HG03108 (cell line): Measurements from ENCODE around the gene MRPL49.

ENCODE experiments used
- ATAC-seq: cut with Tn5 transposase; IDR thresholded peaks from one replicate; pipeline ENCODE4 v1.9.1; 2021; ENCODE audit warnings: moderate library complexity; ENCODE audit not compliant: unreplicated experiment

The MRPL49 gene

GRCh38 chr11:65121865-65122696 is at the start of gene MRPL49, which contains the start of gene FAU:
MRPL49 (plus strand) TSS chr11:65122321; CDS start chr11:65122347, 26 bp downstream.
FAU (minus strand) TSS chr11:65122134; CDS start chr11:65121813, 321 bp downstream.
- peak; percentile 67 for ATAC-seq

- ATAC-seq = no peak
Observed at GRCh38 chr11:65072631-65072966, 49.5 kb upstream of the MRPL49 start.

DNA sequence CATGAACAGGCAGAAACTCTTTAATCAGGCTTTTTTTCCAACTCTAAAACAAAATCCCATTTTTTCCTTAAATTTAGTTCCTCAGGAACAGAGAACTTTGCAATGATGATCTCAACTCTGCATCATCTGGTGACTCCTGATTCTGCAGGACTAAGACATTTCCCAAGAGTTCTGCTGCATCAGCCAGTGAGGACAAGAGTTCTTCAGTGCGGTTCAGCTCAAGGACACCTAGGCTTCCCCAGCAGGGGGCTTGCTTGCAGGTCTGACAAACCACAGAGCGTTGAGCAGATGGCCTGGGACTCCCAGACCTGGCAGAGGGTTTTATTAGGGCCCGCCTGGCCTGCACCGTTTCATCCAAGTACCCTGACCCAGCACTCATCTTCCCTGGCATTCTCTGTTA is 44.7 kb upstream of the MRPL49 start:
- ATAC-seq = no peak

DNA sequence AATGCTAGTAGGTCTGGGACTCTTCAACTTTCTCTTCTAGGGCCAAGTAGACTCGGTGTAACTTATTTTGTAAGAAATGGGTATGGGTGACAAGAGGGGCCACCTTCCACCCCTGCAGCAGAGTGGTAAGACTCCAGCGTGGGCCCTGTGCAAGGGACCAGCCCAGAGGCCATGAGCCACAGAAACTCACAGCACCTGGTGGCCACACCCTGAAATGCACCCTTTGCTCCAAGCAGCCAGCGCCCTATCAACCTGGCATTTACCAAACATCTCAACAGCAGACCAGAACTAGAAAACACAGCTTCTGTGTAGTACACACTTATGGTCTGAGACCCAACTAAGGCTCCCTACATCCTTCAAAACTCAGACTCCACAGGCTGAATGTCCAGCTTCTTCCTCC is 44.0 kb upstream of the MRPL49 start:
- no peak for ATAC-seq

DNA sequence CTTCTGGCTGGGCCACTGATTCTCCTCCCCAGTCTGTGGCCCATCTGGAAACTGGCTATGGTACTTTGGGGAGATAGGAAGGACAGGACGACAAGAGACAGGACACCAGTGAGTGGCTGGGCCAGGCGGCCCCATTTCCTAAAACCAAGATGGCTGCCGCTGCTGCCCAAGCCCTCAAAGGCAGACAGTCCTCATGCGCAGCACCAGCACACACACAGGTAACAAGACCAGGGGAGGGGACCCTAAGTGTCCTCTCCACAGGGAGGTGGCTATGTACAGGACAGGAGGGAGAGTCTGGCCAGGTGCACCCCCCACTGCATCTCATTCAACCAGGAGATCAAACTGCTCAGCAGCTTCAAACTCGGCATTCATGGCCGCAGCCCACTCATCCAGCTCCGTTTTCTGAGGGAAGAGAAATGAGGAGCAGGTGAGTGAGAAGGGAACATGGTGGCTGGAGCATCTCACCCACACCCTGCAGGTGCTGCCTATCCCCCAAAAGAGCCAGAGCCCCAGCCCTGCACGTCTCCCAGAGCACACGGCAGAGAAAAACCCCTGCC is 43.3 kb upstream of the MRPL49 start:
- ATAC-seq = no peak

DNA sequence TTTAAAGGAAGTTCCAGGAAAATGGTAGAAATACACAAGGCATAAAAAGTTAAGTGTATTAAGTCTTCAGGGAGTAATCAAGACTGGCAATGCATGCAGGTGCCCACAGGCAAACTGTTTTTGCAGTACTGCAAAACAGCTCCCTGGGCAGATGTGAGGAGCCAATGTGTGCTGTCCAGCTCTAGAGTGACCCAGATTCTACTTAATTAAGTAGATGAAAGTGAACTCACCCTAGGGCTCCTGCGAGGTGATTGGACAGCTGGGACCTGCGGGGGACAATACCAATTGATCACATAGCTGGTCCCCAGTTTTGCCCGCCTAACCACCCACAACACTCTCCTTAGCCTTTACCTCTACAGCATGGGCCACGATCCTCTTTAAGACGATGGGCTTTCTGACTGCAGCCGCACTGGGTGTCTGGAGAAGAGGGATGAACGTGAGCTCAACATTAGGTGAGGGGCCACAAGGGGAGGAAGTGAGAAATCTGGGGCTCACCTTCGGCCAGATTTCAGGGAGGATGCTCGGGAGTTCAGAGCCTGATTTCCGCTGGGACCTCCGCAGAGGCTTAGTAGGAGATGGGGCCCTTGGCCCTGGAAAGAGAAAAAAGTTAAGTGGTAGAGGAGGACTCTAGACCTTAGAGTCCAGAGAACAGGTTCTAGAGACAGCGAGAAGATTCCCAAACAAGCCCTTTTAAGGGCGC is 38.8 kb upstream of the MRPL49 start:
- ATAC-seq = no peak

DNA sequence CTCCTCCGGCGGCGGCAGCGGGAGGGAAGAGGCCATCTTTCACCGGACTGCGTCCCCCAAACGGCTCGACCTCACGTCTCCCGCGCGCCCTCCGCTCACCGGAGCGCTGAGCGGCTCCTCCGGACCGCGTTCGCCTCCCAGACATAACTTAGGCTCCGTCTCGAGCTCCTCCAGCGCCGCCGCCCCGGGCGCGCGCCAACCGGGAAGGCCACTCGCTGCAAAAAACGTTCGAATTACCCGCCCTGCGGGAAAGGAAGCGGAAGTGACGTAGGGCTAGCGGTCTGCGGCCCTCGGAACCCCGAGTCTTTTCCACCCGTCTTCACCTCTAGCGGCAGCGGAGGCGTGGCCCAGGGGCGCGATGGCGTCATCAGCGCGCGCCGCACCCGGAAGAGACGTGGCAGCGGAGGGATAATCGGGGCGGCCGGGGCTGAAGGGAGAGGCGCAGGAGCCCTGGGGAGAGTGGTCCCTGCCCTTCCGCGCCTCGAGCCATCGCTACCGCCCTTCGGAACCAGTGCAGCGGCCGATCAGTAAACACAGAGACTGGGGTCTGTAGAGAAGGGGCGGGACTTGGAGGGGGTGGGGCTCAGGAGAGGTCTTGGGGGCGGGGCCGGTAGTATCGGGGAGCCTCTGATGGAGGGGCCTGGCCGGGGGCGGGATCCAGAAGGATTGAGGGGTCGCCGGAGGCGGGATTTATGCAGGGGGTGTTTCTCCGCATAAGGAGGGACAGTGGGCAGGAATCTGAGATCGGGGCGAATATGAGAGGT is 38.1 kb upstream of the MRPL49 start, which contains the start of the genes CDCA5 and ZFPL1:
Gene CDCA5 (minus strand): TSS at position 207 of the 764 bp plus-strand sequence. CDS start 62 bp downstream, at position 145.
Gene ZFPL1 (plus strand): TSS at position 389 of the 764 bp plus-strand sequence. CDS start 477 bp downstream, outside the sequence.
- peak; percentile 62 for ATAC-seq

- no peak for ATAC-seq
Observed at GRCh38 chr11:65084598-65085375, 37.3 kb upstream of the MRPL49 start.

DNA sequence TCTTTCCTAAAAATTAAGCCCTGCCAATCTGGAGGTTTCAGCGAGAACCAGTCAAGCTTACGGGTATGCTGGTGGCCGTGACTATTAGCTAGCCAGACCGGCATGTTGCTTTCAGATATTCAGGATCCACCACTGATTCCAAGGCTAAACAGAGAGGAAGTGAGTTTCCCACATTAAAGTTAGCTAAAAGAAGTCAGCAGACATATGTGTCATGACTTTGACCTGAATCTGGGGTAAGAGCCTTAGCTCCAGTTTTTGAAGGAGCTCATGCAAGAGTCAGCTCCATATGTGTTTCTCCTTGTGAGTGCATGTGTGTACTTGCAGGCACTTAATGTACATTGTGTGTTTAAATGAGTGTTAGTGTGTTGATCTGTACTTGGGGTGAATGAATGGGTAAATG is 36.7 kb upstream of the MRPL49 start:
- no peak for ATAC-seq

GRCh38 chr11:65086809-65087208 is 35.3 kb upstream of the MRPL49 start:
- no peak for ATAC-seq

DNA sequence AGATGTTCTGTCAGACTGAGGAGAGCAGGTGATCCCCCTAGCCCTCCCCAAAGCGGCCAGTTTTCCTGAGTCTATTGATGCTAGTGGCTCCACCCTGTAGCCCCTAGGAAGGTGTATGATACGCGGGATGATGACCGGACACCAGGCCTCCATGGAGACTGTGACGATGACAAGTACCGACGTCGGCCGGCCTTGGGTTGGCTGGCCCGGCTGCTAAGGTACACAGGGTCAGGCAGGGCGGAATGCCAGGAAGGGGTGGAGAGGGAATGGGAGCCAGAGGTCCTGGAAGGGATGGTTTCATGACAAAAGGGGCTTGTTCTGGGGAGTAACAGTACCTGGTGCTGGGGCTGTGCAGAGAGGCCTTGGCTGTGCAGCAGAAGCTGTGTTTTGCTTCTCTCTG is 34.9 kb upstream of the MRPL49 start:
- no peak for ATAC-seq

DNA sequence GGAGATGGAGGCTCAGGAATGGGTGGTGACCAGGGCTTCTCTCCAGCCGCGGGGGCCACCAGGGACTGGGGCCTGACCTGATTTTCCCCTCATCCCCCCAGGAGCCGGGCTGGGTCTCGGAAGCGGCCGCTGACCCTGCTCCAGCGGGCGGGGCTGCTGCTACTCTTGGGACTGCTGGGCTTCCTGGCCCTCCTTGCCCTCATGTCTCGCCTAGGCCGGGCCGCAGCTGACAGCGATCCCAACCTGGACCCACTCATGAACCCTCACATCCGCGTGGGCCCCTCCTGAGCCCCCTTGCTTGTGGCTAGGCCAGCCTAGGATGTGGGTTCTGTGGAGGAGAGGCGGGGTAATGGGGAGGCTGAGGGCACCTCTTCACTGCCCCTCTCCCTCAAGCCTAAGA is 34.3 kb upstream of the MRPL49 start:
- ATAC-seq = no peak

- ATAC-seq = no peak
Observed at GRCh38 chr11:65089621-65090020, 32.5 kb upstream of the MRPL49 start.

- ATAC-seq = no peak
Observed at GRCh38 chr11:65090628-65091027, 31.5 kb upstream of the MRPL49 start.

DNA sequence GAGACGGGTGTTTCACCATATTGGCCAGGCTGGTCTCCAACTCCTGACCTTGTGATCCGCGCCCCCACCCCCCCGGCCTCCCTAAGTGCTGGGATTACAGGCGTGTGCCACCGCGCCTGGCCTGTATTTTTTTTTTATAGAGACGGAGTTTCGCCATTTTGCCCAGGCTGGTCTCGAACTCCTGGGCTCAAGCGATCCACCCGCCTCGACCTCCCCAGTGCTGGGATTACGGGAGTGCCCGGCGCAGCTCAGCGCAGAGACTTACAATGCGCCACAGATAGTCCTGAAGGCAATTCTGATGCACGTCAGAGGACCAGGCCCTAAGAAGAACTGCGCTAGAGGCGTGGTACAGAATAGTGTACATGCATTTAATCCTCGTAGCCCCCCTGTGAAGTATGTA is 26.7 kb upstream of the MRPL49 start:
- no peak for ATAC-seq

DNA sequence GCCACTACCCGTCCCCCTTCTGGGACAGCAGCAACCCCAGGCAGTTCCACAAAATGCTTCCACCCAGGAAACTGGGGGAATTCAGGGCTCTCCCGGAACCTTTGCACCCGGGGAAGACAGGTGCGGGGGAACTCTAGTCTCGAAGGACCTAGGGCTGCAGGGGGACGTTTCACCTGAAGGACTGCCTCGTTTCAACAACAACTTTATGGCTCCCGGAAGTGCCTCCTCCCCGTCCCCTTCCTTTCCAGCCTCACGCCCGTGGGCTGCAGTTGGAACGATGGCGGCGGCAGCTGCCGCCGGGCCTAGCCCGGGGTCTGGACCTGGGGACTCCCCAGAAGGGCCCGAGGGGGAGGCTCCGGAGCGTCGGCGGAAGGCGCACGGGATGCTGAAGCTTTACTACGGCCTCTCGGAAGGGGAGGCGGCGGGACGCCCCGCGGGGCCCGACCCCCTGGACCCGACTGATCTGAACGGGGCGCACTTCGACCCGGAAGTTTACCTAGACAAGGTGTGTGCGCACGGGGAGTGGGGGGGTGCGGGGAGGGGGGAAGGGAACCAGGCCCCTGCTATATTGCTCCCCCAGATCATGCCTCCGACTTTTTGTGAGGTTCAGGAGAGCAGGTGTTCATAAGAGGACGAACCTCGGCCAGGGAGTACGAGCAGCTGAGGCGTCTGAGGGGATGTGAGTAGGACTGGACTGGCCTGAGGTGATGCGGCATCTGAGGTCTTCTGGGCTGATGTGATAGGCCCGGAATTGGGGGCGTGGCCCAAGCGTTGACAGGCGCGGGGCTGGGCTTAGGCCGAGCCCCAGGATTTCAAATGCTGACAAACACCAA is 25.9 kb upstream of the MRPL49 start, which contains the start of gene VPS51:
Gene VPS51 (plus strand): TSS at position 241 of the 833 bp plus-strand sequence. CDS start 37 bp downstream, at position 278.
- peak; percentile 83 for ATAC-seq

GRCh38 chr11:65096926-65097325 is 25.2 kb upstream of the MRPL49 start:
- ATAC-seq = no peak

GRCh38 chr11:65100674-65101350 is 21.3 kb upstream of the MRPL49 start:
- no peak for ATAC-seq
